ENCODE data around the gene GLI1.

DNA sequence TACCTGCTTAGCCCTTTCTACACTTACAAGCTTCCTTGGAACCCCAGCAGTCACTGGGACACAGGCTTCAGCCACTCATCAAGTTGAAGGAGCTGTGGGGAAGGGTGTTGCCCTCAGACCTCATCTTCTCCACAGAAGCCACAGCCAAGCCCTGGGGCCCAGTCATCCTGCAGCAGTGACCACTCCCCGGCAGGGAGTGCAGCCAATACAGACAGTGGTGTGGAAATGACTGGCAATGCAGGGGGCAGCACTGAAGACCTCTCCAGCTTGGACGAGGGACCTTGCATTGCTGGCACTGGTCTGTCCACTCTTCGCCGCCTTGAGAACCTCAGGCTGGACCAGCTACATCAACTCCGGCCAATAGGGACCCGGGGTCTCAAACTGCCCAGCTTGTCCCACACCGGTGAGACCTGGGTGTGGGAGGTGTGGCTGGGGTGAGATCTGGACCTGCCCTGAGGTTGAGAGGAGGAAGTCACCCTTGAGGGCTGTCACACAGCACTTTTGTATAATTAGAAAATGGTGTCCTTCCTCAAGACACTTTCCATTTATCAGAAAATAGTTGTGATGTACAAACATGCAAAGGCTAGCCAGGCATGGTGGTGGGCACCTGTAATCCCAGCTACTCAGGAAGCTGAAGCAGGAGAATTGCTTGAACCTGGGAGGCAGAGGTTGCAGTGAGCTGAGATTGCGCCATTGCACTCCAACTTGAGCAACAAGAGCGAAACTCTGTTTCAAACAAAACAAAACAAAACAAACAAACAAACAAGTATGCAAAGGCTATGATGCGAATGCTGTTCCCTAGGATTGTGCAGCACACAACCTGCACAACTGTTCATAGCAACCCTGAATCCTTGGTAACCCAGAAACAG lies 9.9 kb downstream of the GLI1 start:
- TF ChIP-seq, protein P1, sequence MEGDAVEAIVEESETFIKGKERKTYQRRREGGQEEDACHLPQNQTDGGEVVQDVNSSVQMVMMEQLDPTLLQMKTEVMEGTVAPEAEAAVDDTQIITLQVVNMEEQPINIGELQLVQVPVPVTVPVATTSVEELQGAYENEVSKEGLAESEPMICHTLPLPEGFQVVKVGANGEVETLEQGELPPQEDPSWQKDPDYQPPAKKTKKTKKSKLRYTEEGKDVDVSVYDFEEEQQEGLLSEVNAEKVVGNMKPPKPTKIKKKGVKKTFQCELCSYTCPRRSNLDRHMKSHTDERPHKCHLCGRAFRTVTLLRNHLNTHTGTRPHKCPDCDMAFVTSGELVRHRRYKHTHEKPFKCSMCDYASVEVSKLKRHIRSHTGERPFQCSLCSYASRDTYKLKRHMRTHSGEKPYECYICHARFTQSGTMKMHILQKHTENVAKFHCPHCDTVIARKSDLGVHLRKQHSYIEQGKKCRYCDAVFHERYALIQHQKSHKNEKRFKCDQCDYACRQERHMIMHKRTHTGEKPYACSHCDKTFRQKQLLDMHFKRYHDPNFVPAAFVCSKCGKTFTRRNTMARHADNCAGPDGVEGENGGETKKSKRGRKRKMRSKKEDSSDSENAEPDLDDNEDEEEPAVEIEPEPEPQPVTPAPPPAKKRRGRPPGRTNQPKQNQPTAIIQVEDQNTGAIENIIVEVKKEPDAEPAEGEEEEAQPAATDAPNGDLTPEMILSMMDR (IDR thresholded peaks at IDR 0.05): no peak
- TF ChIP-seq POLR2A (IDR thresholded peaks at IDR 0.05): no peak

Data from right lobe of liver (tissue), 4 donors.